Ovary (tissue), 9 donors: ENCODE results near the gene HEXIM2. TPM values are rescaled to one million over a fixed set of nuclear protein-coding genes. Genes with fewer than 3 reads are reported as not detected.

Experiments
- DNase-seq, 5 donors: peaks; one replicate each; pipeline ENCODE4 v3.0.0-alpha.2; 2019 to 2020
- H3K27ac ChIP-seq, 2 donors: fragments of 200-600 bp; one replicate each; pipeline versions ENCODE4 v1.5.1 to v1.8.0; 2019 to 2022
- H3K27me3 ChIP-seq: fragments of 200-600 bp; one replicate; pipeline ENCODE4 v1.8.0; 2022
- H3K36me3 ChIP-seq: fragments of 200-600 bp; sonication (generic); one replicate; pipeline ENCODE4 v1.5.1; 2019
- H3K4me1 ChIP-seq: one replicate; pipeline ENCODE4 v1.8.1; 2013; ENCODE audit warnings: mild to moderate bottlenecking, moderate library complexity; ENCODE audit not compliant: insufficient read depth
- H3K4me3 ChIP-seq: fragments of 200-600 bp; sonication (generic); one replicate; pipeline ENCODE4 v1.5.1; 2017
- H3K9me3 ChIP-seq, 2 donors: fragments of 200-600 bp in 1 of 2; sonication (generic) in 1 of 2; one replicate each; pipeline versions ENCODE4 v1.5.1 to v1.8.1; 2013 to 2019; ENCODE audit warnings: mild to moderate bottlenecking in 1 of 2, moderate library complexity in 1 of 2
- EP300 ChIP-seq: sonication (generic); formaldehyde crosslinking; IDR thresholded peaks from one replicate; pipeline ENCODE4 v1.6.1; 2017; ENCODE audit warnings: antibody characterized with exemption
- POLR2A ChIP-seq: fragments of 450-650 bp; IDR thresholded peaks from one replicate; pipeline ENCODE4 v1.6.1; 2017; ENCODE audit warnings: antibody characterized with exemption, mild to moderate bottlenecking, moderate library complexity
- WGBS, 3 donors: extraction: QIAGEN DNeasy Blood & Tissue Kit in 1 of 3; methylation state at CpG; one replicate each; pipeline versions ENCODE4 v1.1.5 to v1.1.7; 2013 to 2017; 5-methylcytosine and 5-hydroxymethylcytosine counted together
- intact Hi-C, 4 donors: fragments of 100-400 bp; cut with DNase I; formaldehyde crosslinking; loops; one replicate each; pipeline versions ENCODE4 v1.11.0 to v1.15.1; 2022 to 2023
- polyA plus RNA-seq, 2 donors: library from polyadenylated mRNA; stranded (reverse); fragments of 200-250 nt in 1 of 2; fragments of 350-450 nt in 1 of 2; fragmentation: Illumina TruSeq in 1 of 2; extraction: RNeasy Lipid Tissue Mini Kit (QIAGEN cat#74804) in 1 of 2; gene quantifications; one replicate each; pipeline ENCODE4 v1.2.3, GENCODE V29; 2013 to 2014
- total RNA-seq, 7 donors: library from RNA; depleted of rRNA in 2 of 7; stranded (reverse); fragments of >200 nt in 2 of 7; fragmentation: NEBNext Ultra II Directional in 3 of 7; extraction: Animal tissue kit (Norgen Biotek cat#: 25700) in 3 of 7; gene quantifications; one replicate each; pipeline versions ENCODE4 v1.1.0 to v1.2.4, GENCODE V29; 2016 to 2023
- TF ChIP-seq, protein P1 (sequence below), 3 donors: fragments of 450-650 bp in 2 of 3; fragments of 200-600 bp in 1 of 3; IDR thresholded peaks; one replicate each; pipeline versions ENCODE4 v1.5.1 to v1.8.0; 2016 to 2022; ENCODE audit warnings: antibody characterized with exemption in 3 of 3, mild to moderate bottlenecking in 1 of 3
- donor health status: DM: no; HTN: no; CAD: no; lungs with moderate emphysema.
- donor health status: DM: no; HTN: no; CAD: no.
- donor health status: Bipolar disorder and iron deficiency.
- donor health status: DM: yes; HTN: yes; CAD: no.
- donor health status: DM: no; HTN: no; CAD: no.
- donor health status: DM: yes; HTN: yes; CAD: no.

Gene HEXIM2
- total and polyA plus RNA-seq, 9 donors, result 1.7 to 9.1 (median 5.5) TPM

DNA sequence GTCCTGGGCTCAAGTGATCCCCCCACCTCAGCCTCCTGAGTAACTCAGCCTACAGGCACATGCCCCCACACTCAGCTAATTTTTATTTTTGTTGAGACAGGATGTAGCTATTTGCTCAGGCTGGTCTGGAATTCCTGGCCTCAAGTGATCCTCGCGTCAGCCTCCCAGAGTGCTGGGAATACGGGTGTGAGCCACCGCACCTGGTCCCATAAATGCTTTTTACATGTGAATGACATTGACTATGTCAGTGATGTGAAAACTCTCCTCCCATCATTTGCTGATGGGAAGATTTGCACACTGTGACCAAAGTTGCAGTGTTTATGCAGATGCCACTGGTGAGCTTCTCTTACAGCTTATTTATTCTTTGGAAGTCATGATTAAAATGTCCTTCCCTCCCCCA lies 44.3 kb upstream of the HEXIM2 start:
- H3K9me3 ChIP-seq, result no peaks in the 10 kb centered on the region
- TF ChIP-seq EP300 (no peak), POLR2A (no peak)
- TF ChIP-seq, protein P1, sequence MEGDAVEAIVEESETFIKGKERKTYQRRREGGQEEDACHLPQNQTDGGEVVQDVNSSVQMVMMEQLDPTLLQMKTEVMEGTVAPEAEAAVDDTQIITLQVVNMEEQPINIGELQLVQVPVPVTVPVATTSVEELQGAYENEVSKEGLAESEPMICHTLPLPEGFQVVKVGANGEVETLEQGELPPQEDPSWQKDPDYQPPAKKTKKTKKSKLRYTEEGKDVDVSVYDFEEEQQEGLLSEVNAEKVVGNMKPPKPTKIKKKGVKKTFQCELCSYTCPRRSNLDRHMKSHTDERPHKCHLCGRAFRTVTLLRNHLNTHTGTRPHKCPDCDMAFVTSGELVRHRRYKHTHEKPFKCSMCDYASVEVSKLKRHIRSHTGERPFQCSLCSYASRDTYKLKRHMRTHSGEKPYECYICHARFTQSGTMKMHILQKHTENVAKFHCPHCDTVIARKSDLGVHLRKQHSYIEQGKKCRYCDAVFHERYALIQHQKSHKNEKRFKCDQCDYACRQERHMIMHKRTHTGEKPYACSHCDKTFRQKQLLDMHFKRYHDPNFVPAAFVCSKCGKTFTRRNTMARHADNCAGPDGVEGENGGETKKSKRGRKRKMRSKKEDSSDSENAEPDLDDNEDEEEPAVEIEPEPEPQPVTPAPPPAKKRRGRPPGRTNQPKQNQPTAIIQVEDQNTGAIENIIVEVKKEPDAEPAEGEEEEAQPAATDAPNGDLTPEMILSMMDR (IDR thresholded peaks at IDR 0.05), result no peak
- H3K4me1 ChIP-seq, result peaks cover 3% of the 10 kb centered on the region
- WGBS, 3 donors, result 93 to 97% (median 93%) methylated on average over 4 of the region's 4 CpGs
- H3K27ac ChIP-seq, result no peak overlapping the region
- no peak for DNase-seq
- no peak overlapping the region for H3K4me3 ChIP-seq
- intact Hi-C loops, result loop anchor here in 1 of 4 donors (10.0 kb wide), 1 partner anchor 203 kb away; the partner anchor contains the start of gene GFAP
- no peaks in the 10 kb centered on the region for H3K27me3 ChIP-seq
- no peaks in the 10 kb centered on the region for H3K36me3 ChIP-seq

DNA sequence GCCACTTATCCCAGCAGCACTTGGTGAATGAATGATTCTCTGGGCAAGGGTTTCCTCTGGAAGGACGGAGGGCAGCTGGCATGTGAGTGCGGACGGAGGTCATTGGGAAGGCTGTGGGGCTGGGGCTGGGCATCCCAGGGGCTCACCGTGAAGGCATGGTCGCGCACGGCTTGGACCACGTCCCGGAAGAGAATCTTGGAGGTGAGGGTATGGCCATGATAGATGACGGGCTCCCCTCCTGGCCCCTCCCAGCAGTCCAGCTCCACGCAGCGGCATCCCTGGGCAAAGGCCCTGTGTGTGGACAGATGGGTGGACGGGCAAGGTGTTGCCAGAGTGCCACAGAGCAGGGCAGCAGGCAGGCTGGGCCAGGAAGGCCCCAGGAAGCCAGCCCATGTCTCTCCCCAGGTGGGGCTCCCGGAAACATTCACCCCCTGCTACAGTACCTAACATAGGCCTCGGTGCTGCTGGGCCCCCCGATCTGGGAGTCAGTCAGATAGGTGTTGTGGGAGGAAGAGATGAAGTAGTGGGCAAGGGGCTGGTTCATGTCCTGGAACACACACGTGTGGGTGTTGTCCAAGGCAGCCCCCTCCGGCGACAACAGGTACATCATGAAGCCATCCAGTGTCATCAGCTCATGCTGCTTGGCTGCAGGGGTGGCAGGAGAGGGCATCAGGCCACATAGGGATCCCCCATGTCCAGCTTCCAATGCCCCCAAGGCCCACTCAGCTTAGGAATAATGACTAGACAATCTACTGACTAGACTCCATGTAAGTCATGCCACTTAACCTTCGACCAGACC lies 43.6 kb upstream of the HEXIM2 start:
- H3K27me3 ChIP-seq, result no peaks in the 10 kb centered on the region
- no peak overlapping the region for H3K27ac ChIP-seq
- no peaks in the 10 kb centered on the region for H3K9me3 ChIP-seq
- H3K4me3 ChIP-seq, result no peak overlapping the region
- no peaks in the 10 kb centered on the region for H3K36me3 ChIP-seq
- peaks cover under 1% of the 10 kb centered on the region for H3K4me1 ChIP-seq
- 88 to 91% (median 90%) methylated on average over 20 of the region's 20 CpGs for WGBS, 3 donors
- DNase-seq, result no peak
- TF ChIP-seq, protein P1 (IDR thresholded peaks at IDR 0.05), result no peak
- TF ChIP-seq EP300 (no peak), POLR2A (no peak)
- intact Hi-C loops, result loop anchor here in 1 of 4 donors (10.0 kb wide), 1 partner anchor 203 kb away; the partner anchor contains the start of gene GFAP

- TF ChIP-seq, protein P1 (IDR thresholded peaks at IDR 0.05), result no peak
- no peak for TF ChIP-seq EP300
- no peak for TF ChIP-seq POLR2A
- Histone ChIP-seq H3K36me3 (no peaks in the 10 kb centered on the region), H3K27me3 (no peaks in the 10 kb centered on the region), H3K4me3 (no peak overlapping the region), H3K4me1 (peaks cover 1% of the 10 kb centered on the region), H3K27ac (no peak overlapping the region), H3K9me3 (no peaks in the 10 kb centered on the region)
- intact Hi-C loops, result loop anchor here in 1 of 4 donors (10.0 kb wide), 1 partner anchor 204 kb away; the partner anchor contains the start of gene GFAP
- no peak for DNase-seq
- WGBS, 3 donors, result 89 to 95% (median 93%) methylated on average over 23 of the region's 23 CpGs
Observed at GRCh38 chr17:45118691-45119090, 43.0 kb upstream of the HEXIM2 start.

DNA sequence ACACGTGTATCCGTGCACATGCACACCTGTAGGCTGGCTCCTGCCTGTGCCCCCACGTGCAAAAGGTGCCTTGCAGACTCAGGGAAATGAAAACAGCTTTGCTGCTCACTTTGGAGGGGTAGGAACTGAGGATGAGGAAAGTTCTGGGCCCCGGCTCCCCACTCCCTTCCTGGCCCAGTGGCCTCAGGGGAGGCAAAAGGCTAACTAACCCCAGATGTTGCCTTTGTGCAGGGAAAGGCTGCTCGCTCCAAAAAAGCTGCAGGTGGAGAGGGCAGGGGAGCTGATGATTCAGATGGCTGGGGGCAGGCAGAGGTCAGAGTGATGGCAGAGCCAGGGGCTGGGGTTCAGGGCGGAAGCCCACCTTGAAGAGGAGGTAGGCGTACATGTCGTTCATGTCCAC lies 41.7 kb upstream of the HEXIM2 start:
- WGBS, 3 donors, result 79 to 86% (median 82%) methylated on average over 8 of the region's 8 CpGs
- TF ChIP-seq POLR2A (no peak), EP300 (no peak)
- no peak for DNase-seq
- peaks cover 12% of the 10 kb centered on the region for H3K4me1 ChIP-seq
- intact Hi-C loops, result loop anchor here in 2 of 4 donors (10.0 kb wide), 2 partner anchors 195 to 205 kb away; partner anchors contain the start of gene GFAP (in 1 of the 2)
- H3K4me3 ChIP-seq, result no peak overlapping the region
- H3K9me3 ChIP-seq, result no peaks in the 10 kb centered on the region
- no peaks in the 10 kb centered on the region for H3K36me3 ChIP-seq
- no peak overlapping the region for H3K27ac ChIP-seq
- no peaks in the 10 kb centered on the region for H3K27me3 ChIP-seq

GRCh38 chr17:45120558-45120957 lies 41.1 kb upstream of the HEXIM2 start:
- H3K4me1 ChIP-seq, result peaks cover 12% of the 10 kb centered on the region
- H3K27ac ChIP-seq, result no peak overlapping the region
- 86 to 94% (median 93%) methylated on average over 6 to 22 of the region's 22 CpGs for WGBS, 3 donors
- no peaks in the 10 kb centered on the region for H3K9me3 ChIP-seq
- H3K4me3 ChIP-seq, result no peak overlapping the region
- peak in 1 of 5 donors; percentile 26 for DNase-seq
- intact Hi-C loops, result loop anchor here in 1 of 4 donors (10.0 kb wide), 1 partner anchor 196 kb away; no protein-coding TSS in a partner anchor
- TF ChIP-seq EP300 (no peak), POLR2A (no peak)
- TF ChIP-seq, protein P1 (IDR thresholded peaks at IDR 0.05), result no peak
- no peaks in the 10 kb centered on the region for H3K36me3 ChIP-seq
- no peaks in the 10 kb centered on the region for H3K27me3 ChIP-seq
